Measurements from ENCODE around the gene TNFRSF4. TPM values are rescaled to one million over a fixed set of nuclear protein-coding genes. Genes with fewer than 3 reads are reported as not detected.
A peak's percentile ranks its signal among the peaks of the same experiment; 100 is the strongest.

TNFRSF4 gene
- total RNA-seq, 1 donor from 2014 or later = 0.38 TPM

Small RNA genes lying within 50 kb of the gene (microRNA-seq; reads per million reads assigned to microRNA genes)
- gene MIR200A (ENCODE audit: borderline number of aligned reads, unreplicated experiment) = 4,226 reads per million, percentile 88 among the genes with 10 or more reads in this experiment
- 23,231 reads per million, percentile 98 among the genes with 10 or more reads in this experiment for gene MIR200B (ENCODE audit: borderline number of aligned reads, unreplicated experiment)
- 21,871 reads per million, percentile 97 among the genes with 10 or more reads in this experiment for gene MIR429 (ENCODE audit: borderline number of aligned reads, unreplicated experiment)

Other genes starting within 250 kb of the TNFRSF4 start
- 1.1 and 1.9 TPM in 2 replicates for gene PLEKHN1, start 247.7 kb downstream of the TNFRSF4 start, total RNA-seq
- not detected in 2 replicates for gene PERM1, start 232.1 kb downstream of the TNFRSF4 start, total RNA-seq
- gene HES4, start 214.1 kb downstream of the TNFRSF4 start, total RNA-seq = 83.8 and 87.4 TPM in 2 replicates
- gene ISG15, start 200.7 kb downstream of the TNFRSF4 start, total RNA-seq = 13.6 and 14.3 TPM in 2 replicates
- 330 and 335 TPM in 2 replicates for gene AGRN, start 194.0 kb downstream of the TNFRSF4 start, total RNA-seq
- gene RNF223, start 139.8 kb downstream of the TNFRSF4 start, total RNA-seq = not detected in 2 replicates
- 21.3 and 23.2 TPM in 2 replicates for gene C1orf159, start 98.1 kb downstream of the TNFRSF4 start, total RNA-seq
- gene TTLL10, start 40.3 kb downstream of the TNFRSF4 start, total RNA-seq = 5.0 and 5.5 TPM in 2 replicates
- gene TNFRSF18, start 7.6 kb downstream of the TNFRSF4 start, total RNA-seq = 0.48 TPM in 1 of 2 replicates, not detected in the other
- 103 and 107 TPM in 2 replicates for gene SDF4, start 17.8 kb upstream of the TNFRSF4 start, total RNA-seq
- gene B3GALT6, start 18.1 kb upstream of the TNFRSF4 start, total RNA-seq = 31.7 and 31.9 TPM in 2 replicates
- gene C1QTNF12, start 32.6 kb upstream of the TNFRSF4 start, total RNA-seq = 1.7 and 2.7 TPM in 2 replicates
- 67.0 and 73.6 TPM in 2 replicates for gene UBE2J2, start 59.7 kb upstream of the TNFRSF4 start, total RNA-seq
- gene SCNN1D, start 66.3 kb upstream of the TNFRSF4 start, total RNA-seq = 7.4 and 11.3 TPM in 2 replicates
- 111 and 124 TPM in 2 replicates for gene ACAP3, start 93.8 kb upstream of the TNFRSF4 start, total RNA-seq
- gene PUSL1, start 94.4 kb upstream of the TNFRSF4 start, total RNA-seq = 13.8 and 17.9 TPM in 2 replicates
- gene INTS11, start 110.5 kb upstream of the TNFRSF4 start, total RNA-seq = 163 and 177 TPM in 2 replicates
- gene CPTP, start 110.6 kb upstream of the TNFRSF4 start, total RNA-seq = 16.8 and 17.5 TPM in 2 replicates
- 1.1 and 1.2 TPM in 2 replicates for gene TAS1R3, start 117.1 kb upstream of the TNFRSF4 start, total RNA-seq
- 60.1 and 63.1 TPM in 2 replicates for gene DVL1, start 135.3 kb upstream of the TNFRSF4 start, total RNA-seq
- gene MXRA8, start 144.4 kb upstream of the TNFRSF4 start, total RNA-seq = 24.3 and 25.0 TPM in 2 replicates
- gene AURKAIP1, start 161.1 kb upstream of the TNFRSF4 start, total RNA-seq = 107 TPM in 2 replicates
- 381 and 386 TPM in 2 replicates for gene CCNL2, start 185.2 kb upstream of the TNFRSF4 start, total RNA-seq
- 104 and 109 TPM in 2 replicates for gene MRPL20, start 193.1 kb upstream of the TNFRSF4 start, total RNA-seq
- 15.1 and 18.1 TPM in 2 replicates for gene ANKRD65, start 207.1 kb upstream of the TNFRSF4 start, total RNA-seq
- 29.7 and 36.8 TPM in 2 replicates for gene VWA1, start 221.5 kb upstream of the TNFRSF4 start, total RNA-seq
- gene ATAD3C, start 235.5 kb upstream of the TNFRSF4 start, total RNA-seq = 1.6 and 1.9 TPM in 2 replicates

Data from progenitor cell of endocrine pancreas (in vitro differentiated cells).